GM12872 (cell line): ENCODE results near the gene MYBL2.

ENCODE experiments used
- CTCF ChIP-seq: IDR thresholded peaks from 3 replicates; pipeline ENCODE4 v1.5.1; 2011; ENCODE audit warnings: low read depth, mild to moderate bottlenecking, low read length, moderate library complexity; ENCODE audit not compliant: insufficient read depth

MYBL2 gene

GRCh38 chr20:43755851-43756250, 88.9 kb downstream of the MYBL2 start:
- TF ChIP-seq CTCF = no peak

- no peak for TF ChIP-seq CTCF
These were observed 94.7 kb downstream of the MYBL2 start for GRCh38 chr20:43761386-43762340.

GRCh38 chr20:43762911-43763310, 96.0 kb downstream of the MYBL2 start:
- no peak for TF ChIP-seq CTCF

- no peak for TF ChIP-seq CTCF
These were observed 99.0 kb downstream of the MYBL2 start for GRCh38 chr20:43765916-43766315.
